ENCODE data around the gene HDAC1.

The HDAC1 gene

GRCh38 chr1:32357614-32358013 lies 65.7 kb downstream of the HDAC1 start:
- no peak overlapping the region for H3K27ac ChIP-seq
- DNase-seq (ENCODE audit: low spot score): no peak
- TF ChIP-seq, protein P1, sequence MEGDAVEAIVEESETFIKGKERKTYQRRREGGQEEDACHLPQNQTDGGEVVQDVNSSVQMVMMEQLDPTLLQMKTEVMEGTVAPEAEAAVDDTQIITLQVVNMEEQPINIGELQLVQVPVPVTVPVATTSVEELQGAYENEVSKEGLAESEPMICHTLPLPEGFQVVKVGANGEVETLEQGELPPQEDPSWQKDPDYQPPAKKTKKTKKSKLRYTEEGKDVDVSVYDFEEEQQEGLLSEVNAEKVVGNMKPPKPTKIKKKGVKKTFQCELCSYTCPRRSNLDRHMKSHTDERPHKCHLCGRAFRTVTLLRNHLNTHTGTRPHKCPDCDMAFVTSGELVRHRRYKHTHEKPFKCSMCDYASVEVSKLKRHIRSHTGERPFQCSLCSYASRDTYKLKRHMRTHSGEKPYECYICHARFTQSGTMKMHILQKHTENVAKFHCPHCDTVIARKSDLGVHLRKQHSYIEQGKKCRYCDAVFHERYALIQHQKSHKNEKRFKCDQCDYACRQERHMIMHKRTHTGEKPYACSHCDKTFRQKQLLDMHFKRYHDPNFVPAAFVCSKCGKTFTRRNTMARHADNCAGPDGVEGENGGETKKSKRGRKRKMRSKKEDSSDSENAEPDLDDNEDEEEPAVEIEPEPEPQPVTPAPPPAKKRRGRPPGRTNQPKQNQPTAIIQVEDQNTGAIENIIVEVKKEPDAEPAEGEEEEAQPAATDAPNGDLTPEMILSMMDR (IDR thresholded peaks at IDR 0.05): no peak
- no peak overlapping the region for H3K4me3 ChIP-seq

- H3K4me3 ChIP-seq: no peak overlapping the region
- TF ChIP-seq, protein P1 (IDR thresholded peaks at IDR 0.05): no peak
- DNase-seq (ENCODE audit: low spot score): no peak
- H3K27ac ChIP-seq: no peak overlapping the region
These were observed 66.6 kb downstream of the HDAC1 start for GRCh38 chr1:32358435-32358834.

GRCh38 chr1:32361308-32361673 lies 69.4 kb downstream of the HDAC1 start:
- TF ChIP-seq, protein P1 (IDR thresholded peaks at IDR 0.05): no peak
- DNase-seq (ENCODE audit: low spot score): no peak
- peak overlapping the region; percentile 16 to 65 for H3K27ac ChIP-seq
- peak overlapping the region; percentile 74 for H3K4me3 ChIP-seq

DNA sequence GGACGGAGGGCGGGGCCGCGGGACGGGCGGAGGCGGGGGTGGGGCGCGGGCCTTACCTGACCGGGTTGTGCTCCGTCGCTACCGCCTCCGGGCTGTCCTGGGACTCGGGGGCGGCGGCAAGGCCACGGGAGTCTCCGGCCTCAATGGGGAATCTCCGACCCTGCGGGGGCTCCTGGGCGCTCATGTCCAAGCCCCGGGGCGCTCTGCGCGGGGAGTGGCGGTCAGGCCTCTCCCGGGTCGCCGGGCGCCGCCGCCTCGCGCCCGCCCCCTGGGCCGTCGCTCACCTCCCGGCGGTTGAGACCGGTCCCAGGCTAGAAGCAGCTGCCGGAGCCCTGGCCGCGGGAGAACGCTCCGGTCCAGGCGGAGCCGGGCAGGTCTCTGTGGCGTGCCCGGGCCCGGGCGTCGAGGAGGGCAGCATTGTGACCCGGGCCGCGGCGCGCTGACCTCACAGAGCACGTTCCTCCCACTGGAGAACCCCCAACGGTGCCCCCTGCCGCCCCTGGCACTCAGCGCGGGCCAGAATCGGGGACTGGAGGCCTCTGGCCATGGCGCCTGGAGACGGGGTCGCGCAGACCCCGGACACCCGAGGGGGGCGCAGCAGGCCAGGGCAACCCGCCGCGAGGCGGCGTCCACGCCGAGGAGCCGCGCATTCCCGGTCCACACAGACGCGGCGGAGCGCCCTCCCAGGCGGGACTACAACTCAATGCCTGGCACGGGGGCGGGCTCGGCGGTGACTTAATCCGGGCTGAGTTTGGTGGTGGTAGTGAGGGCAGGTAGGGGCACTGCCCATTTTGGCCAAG lies 70.0 kb downstream of the HDAC1 start:
- Histone ChIP-seq H3K4me3 (peak overlapping the region; percentile 74), H3K27ac (peak overlapping the region; percentile 36 to 65)
- DNase-seq (ENCODE audit: low spot score): peak; percentile 77
- TF ChIP-seq, protein P1 (IDR thresholded peaks at IDR 0.05): no peak

- no peak for DNase-seq (ENCODE audit: low spot score)
- TF ChIP-seq, protein P1 (IDR thresholded peaks at IDR 0.05): no peak
- peak within 1 kb of the TSS; percentile 36 to 65 for H3K27ac ChIP-seq
- H3K4me3 ChIP-seq: peak within 1 kb of the TSS; percentile 74
These were observed 70.8 kb downstream of the HDAC1 start, which contains the start of the genes FAM229A and TSSK3 for GRCh38 chr1:32362474-32363313. Gene FAM229A, minus strand, starts transcription at chr1:32362485. Its CDS starts 394 bp downstream, at chr1:32362091. Gene TSSK3, plus strand, starts transcription at chr1:32362539. Its CDS starts 163 bp downstream, at chr1:32362702.

DNA sequence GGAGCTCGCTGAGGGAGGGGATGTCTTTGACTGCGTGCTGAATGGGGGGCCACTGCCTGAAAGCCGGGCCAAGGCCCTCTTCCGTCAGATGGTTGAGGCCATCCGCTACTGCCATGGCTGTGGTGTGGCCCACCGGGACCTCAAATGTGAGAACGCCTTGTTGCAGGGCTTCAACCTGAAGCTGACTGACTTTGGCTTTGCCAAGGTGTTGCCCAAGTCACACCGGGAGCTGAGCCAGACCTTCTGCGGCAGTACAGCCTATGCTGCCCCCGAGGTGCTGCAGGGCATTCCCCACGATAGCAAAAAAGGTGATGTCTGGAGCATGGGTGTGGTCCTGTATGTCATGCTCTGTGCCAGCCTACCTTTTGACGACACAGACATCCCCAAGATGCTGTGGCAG lies 71.8 kb downstream of the HDAC1 start:
- H3K4me3 ChIP-seq: no peak overlapping the region
- TF ChIP-seq, protein P1 (IDR thresholded peaks at IDR 0.05): no peak
- H3K27ac ChIP-seq: no peak overlapping the region
- DNase-seq (ENCODE audit: low spot score): no peak
